Measurements from ENCODE around the gene ITLN1. TPM values are rescaled to one million over a fixed set of nuclear protein-coding genes. Genes with fewer than 3 reads are reported as not detected.

Gene ITLN1
- total RNA-seq, 1 donor from 2014 or later = 0.47 TPM

Other genes starting within 250 kb of the ITLN1 start
- gene SLAMF1, start 238.1 kb downstream of the ITLN1 start, total RNA-seq = not detected
- gene CD48, start 173.4 kb downstream of the ITLN1 start, total RNA-seq = 1.1 TPM
- gene SLAMF7, start 145.9 kb downstream of the ITLN1 start, total RNA-seq = not detected
- gene LY9, start 89.0 kb downstream of the ITLN1 start, total RNA-seq = not detected
- gene CD244, start 22.3 kb downstream of the ITLN1 start, total RNA-seq = not detected
- not detected for gene ITLN2, start 69.6 kb upstream of the ITLN1 start, total RNA-seq
- gene F11R, start 136.0 kb upstream of the ITLN1 start, total RNA-seq = 10.9 TPM
- 42.6 TPM for gene TSTD1, start 153.8 kb upstream of the ITLN1 start, total RNA-seq
- 131 TPM for gene USF1, start 160.8 kb upstream of the ITLN1 start, total RNA-seq
- gene ARHGAP30, start 184.7 kb upstream of the ITLN1 start, total RNA-seq = 1.7 TPM
- not detected for gene NECTIN4, start 204.4 kb upstream of the ITLN1 start, total RNA-seq
- 0.78 TPM for gene KLHDC9, start 213.2 kb upstream of the ITLN1 start, total RNA-seq
- gene PFDN2, start 232.9 kb upstream of the ITLN1 start, total RNA-seq = 33.8 TPM
- 18.7 TPM for gene NIT1, start 232.9 kb upstream of the ITLN1 start, total RNA-seq
- gene DEDD, start 247.5 kb upstream of the ITLN1 start, total RNA-seq = 26.8 TPM

All from occipital lobe (tissue), 1 donor.